Endothelial cell (in vitro differentiated cells): ENCODE data around the gene KAZN. TPM values are rescaled to one million over a fixed set of nuclear protein-coding genes. Genes with fewer than 3 reads are reported as not detected.
A peak's percentile ranks its signal among the peaks of the same experiment; 100 is the strongest.

ENCODE experiments used
- DNase-seq: peaks from one replicate; pipeline ENCODE4 v3.0.0; 2021; ENCODE audit warnings: low spot score
- H3K27ac Mint-ChIP-seq: one replicate; pipeline ENCODE4 v1.8.0; 2021; ENCODE audit warnings: mixed read lengths, inconsistent platforms; ENCODE audit not compliant: unreplicated experiment
- H3K27me3 Mint-ChIP-seq: one replicate; pipeline ENCODE4 v1.8.0; 2021; ENCODE audit warnings: mild to moderate bottlenecking, moderate library complexity, mixed read lengths, inconsistent platforms; ENCODE audit not compliant: unreplicated experiment
- H3K36me3 Mint-ChIP-seq: one replicate; pipeline ENCODE4 v1.8.0; 2021; ENCODE audit warnings: mild to moderate bottlenecking, low read depth, mixed read lengths, inconsistent platforms; ENCODE audit not compliant: unreplicated experiment
- H3K4me1 Mint-ChIP-seq: one replicate; pipeline ENCODE4 v1.8.0; 2021; ENCODE audit warnings: mild to moderate bottlenecking, mixed read lengths, inconsistent platforms; ENCODE audit not compliant: unreplicated experiment
- H3K4me3 Mint-ChIP-seq: one replicate; pipeline ENCODE4 v1.8.0; 2021; ENCODE audit warnings: mild to moderate bottlenecking, mixed read lengths, inconsistent platforms; ENCODE audit not compliant: unreplicated experiment
- H3K9me3 Mint-ChIP-seq: one replicate; pipeline ENCODE4 v1.8.0; 2021; ENCODE audit warnings: mixed read lengths, inconsistent platforms; ENCODE audit not compliant: unreplicated experiment
- CTCF ChIP-seq: fragments of 200-600 bp; sonication (generic); IDR thresholded peaks from one replicate; pipeline ENCODE4 v1.5.0; 2021; ENCODE audit warnings: antibody characterized with exemption; ENCODE audit not compliant: unreplicated experiment
- total RNA-seq: library from RNA; stranded (reverse); fragmentation: NEBNext Ultra II Directional; extraction: Animal tissue kit (Norgen Biotek cat#: 25700); gene quantifications from one replicate; pipeline ENCODE4 v1.2.1, GENCODE V29; 2021; ENCODE audit not compliant: unreplicated experiment

Gene KAZN
- total RNA-seq, 1 donor from 2014 or later: 10.1 TPM

GRCh38 chr1:15156807-15157380, 558.4 kb downstream of the KAZN start:
- Mint-ChIP-seq H3K36me3 (peaks cover 3% of the 10 kb centered on the region), H3K9me3 (no peaks in the 10 kb centered on the region), H3K4me1 (peaks cover 59% of the 10 kb centered on the region), H3K4me3 (peak overlapping the region; percentile 59), H3K27me3 (peaks cover 6% of the 10 kb centered on the region), H3K27ac (no peak overlapping the region)
- TF ChIP-seq CTCF: no peak
- no peak for DNase-seq

- no peak for TF ChIP-seq CTCF
- Mint-ChIP-seq H3K36me3 (peaks cover 3% of the 10 kb centered on the region), H3K4me3 (no peak overlapping the region), H3K27ac (peak overlapping the region; percentile 65), H3K9me3 (no peaks in the 10 kb centered on the region), H3K4me1 (peaks cover 65% of the 10 kb centered on the region), H3K27me3 (peaks cover 6% of the 10 kb centered on the region)
- DNase-seq: no peak
Observed at GRCh38 chr1:15157524-15158399, 559.3 kb downstream of the KAZN start.

DNA sequence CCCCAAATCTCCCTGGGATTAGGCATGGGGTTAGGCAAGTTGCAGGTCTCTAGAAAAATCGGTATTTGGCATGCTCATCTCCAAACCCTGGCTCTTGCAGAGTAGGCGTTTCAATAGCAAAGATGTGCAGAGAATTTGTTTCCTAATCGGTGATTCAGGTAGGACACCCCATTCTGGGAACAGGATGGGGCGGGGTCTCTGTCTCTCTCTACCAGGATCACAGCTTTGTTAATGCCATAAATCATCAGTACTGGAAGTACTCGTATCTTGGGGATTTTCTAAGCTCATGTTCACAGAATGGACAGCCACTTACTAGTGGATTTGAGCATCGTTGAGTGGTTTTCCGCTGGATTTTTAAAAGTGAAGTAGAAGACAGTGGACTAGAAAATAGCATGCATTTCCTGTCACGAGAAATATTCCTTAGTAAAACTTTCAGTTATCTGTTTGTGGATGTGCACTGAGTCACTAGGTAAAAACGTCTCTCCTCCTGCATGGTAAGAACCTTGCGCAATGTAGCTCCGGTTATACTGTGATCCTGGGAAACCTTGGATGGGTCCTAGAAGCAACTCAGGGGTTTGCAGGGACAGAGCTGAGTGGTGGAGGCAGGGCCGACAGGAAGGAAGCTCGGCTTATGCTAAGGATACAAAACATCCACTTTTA, 560.2 kb downstream of the KAZN start:
- DNase-seq: no peak
- H3K27ac Mint-ChIP-seq: peak overlapping the region; percentile 67
- no peaks in the 10 kb centered on the region for H3K9me3 Mint-ChIP-seq
- peaks cover 6% of the 10 kb centered on the region for H3K27me3 Mint-ChIP-seq
- no peak for TF ChIP-seq CTCF
- peaks cover 72% of the 10 kb centered on the region for H3K4me1 Mint-ChIP-seq
- peaks cover 3% of the 10 kb centered on the region for H3K36me3 Mint-ChIP-seq
- H3K4me3 Mint-ChIP-seq: peak overlapping the region; percentile 18

DNA sequence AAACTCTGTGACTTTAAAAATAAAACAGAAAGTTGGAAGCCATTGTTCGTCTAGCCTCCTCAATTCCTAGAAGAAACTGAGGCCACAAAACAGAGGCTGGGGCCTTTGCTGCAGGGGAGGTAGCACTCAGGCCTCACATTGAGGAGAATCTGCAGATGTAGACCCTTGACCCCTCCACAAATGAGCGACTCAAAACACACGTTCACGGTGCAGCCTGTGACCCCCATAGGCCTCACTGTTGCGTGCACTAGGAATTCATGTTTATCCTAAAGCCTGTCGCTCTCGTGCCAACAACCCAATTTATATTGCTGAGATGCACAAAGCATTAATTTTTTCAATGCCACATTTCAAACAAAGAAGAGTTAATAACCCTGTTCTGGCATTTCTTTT, 560.7 kb downstream of the KAZN start:
- Mint-ChIP-seq H3K36me3 (peaks cover 3% of the 10 kb centered on the region), H3K9me3 (no peaks in the 10 kb centered on the region), H3K4me3 (peak overlapping the region; percentile 18), H3K27ac (peak overlapping the region; percentile 67), H3K4me1 (peaks cover 73% of the 10 kb centered on the region), H3K27me3 (peaks cover 5% of the 10 kb centered on the region)
- no peak for DNase-seq
- no peak for TF ChIP-seq CTCF
